ENCODE measurements around the gene CCDC183.

DNA sequence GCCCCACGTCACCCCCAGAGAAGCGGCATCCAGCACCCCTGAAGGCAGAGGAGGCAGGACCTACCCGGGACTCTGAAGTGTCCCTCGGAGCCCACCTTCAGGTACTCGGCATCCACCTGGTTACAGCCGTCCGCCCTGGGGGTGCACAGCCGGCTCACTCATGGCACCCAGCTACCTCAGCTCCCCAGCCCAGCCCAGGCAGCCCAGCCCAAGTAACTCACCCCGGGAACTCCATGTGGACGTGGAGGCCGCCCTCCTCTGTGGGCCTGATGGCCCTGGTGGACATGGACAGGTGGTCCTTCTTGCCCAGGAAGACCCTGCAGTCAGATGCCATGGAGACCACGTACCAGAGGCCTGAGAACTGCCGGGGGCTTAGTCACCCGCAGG, 32.5 kb upstream of the CCDC183 start:
- TF ChIP-seq POLR2A (IDR thresholded peaks at IDR 0.05; ENCODE audit: low read depth, low read length): no peak
- no peak for TF ChIP-seq POLR2AphosphoS5 (IDR thresholded peaks at IDR 0.05; ENCODE audit: low read depth, low read length)
- no peak for TF ChIP-seq TAF1 (IDR thresholded peaks at IDR 0.05; ENCODE audit: borderline replicate concordance, low read depth, low read length)

Data from GM12892 (cell line).